ENCODE measurements around the gene SCAMP1. TPM values are rescaled to one million over a fixed set of nuclear protein-coding genes. Genes with fewer than 3 reads are reported as not detected.

SCAMP1 gene
- total RNA-seq = 23.1 and 23.9 TPM in 2 replicates

- H3K4me3 ChIP-seq (ENCODE audit: low read depth, low read length) = peak within 1 kb of the TSS; percentile 83
- peak; percentile 27 for DNase-seq (ENCODE audit: low read depth)
Observed at GRCh38 chr5:78359831-78360673, at the start of gene SCAMP1. Gene SCAMP1, plus strand, starts transcription at chr5:78360617. Its CDS starts 55 bp downstream, at chr5:78360672.

GRCh38 chr5:78317515-78317914, 42.9 kb upstream of the SCAMP1 start:
- TF ChIP-seq CTCF (conservative IDR thresholded peaks at IDR 0.05; ENCODE audit: low read depth, low read length) = no peak
- no peak overlapping the region for H3K4me3 ChIP-seq (ENCODE audit: low read depth, low read length)
- no peak for DNase-seq (ENCODE audit: low read depth)

More at GRCh38 chr5:78359831-78360673, at the start of gene SCAMP1:
- TF ChIP-seq CTCF (conservative IDR thresholded peaks at IDR 0.05; ENCODE audit: low read depth, low read length) = peak; percentile 22

- TF ChIP-seq CTCF (conservative IDR thresholded peaks at IDR 0.05; ENCODE audit: low read depth, low read length) = no peak
- H3K4me3 ChIP-seq (ENCODE audit: low read depth, low read length) = no peak overlapping the region
- DNase-seq (ENCODE audit: low read depth) = no peak
Observed at GRCh38 chr5:78318337-78318736, 42.1 kb upstream of the SCAMP1 start.

GRCh38 chr5:78320401-78320800, 40.0 kb upstream of the SCAMP1 start:
- DNase-seq (ENCODE audit: low read depth) = no peak
- no peak overlapping the region for H3K4me3 ChIP-seq (ENCODE audit: low read depth, low read length)
- peak; percentile 75 for TF ChIP-seq CTCF (conservative IDR thresholded peaks at IDR 0.05; ENCODE audit: low read depth, low read length)

GRCh38 chr5:78323241-78323640, 37.2 kb upstream of the SCAMP1 start:
- DNase-seq (ENCODE audit: low read depth) = no peak
- TF ChIP-seq CTCF (conservative IDR thresholded peaks at IDR 0.05; ENCODE audit: low read depth, low read length) = no peak
- no peak overlapping the region for H3K4me3 ChIP-seq (ENCODE audit: low read depth, low read length)

GRCh38 chr5:78326930-78327329, 33.5 kb upstream of the SCAMP1 start:
- DNase-seq (ENCODE audit: low read depth) = no peak
- TF ChIP-seq CTCF (conservative IDR thresholded peaks at IDR 0.05; ENCODE audit: low read depth, low read length) = no peak
- no peak overlapping the region for H3K4me3 ChIP-seq (ENCODE audit: low read depth, low read length)
